ENCODE data around the gene CACNA2D4. TPM values are rescaled to one million over a fixed set of nuclear protein-coding genes. Genes with fewer than 3 reads are reported as not detected.
A peak's percentile ranks its signal among the peaks of the same experiment; 100 is the strongest.

The CACNA2D4 gene
- total and polyA plus RNA-seq, 2 of the 13 experiments (the other 11 are each of a cell fraction or from before 2014, with no cell fraction given) = 14.2 to 136 TPM

DNA sequence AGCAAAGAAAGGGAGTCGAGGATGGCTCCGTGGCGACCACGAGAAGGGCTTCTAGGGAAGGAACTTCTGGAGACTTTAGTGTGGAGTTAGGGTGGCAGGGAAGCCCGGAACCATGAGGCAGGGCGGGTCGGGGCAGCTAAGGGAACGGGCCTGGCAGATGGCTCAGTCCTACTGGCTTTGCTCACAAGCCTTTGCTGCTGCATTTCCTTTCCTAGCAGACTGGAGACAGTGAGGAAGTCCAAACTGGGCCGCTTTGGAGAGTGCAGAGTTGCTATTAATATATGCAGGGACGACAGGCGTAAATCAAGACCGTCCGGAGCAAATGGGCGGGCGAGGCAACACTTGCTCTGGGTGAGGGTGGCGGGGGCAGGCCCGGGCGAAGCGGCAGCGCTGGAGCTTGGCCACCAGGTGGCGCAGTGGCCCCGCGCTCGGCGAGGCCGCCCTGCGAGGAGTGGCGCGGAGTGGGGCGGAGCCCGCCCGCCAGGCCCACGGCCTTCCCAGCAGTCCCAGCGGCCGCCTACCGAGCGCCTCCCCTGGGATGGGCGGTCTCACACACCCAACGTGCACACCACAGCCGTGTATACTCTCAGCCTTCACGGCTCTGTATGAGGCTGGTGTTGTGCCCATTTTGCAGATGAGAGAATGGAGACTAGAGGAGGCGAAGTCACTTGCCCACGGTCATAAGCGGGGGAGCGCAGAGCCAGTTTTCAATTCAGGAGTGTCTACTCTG lies 122.5 kb downstream of the CACNA2D4 start (continued):
- TF ChIP-seq, protein P1, sequence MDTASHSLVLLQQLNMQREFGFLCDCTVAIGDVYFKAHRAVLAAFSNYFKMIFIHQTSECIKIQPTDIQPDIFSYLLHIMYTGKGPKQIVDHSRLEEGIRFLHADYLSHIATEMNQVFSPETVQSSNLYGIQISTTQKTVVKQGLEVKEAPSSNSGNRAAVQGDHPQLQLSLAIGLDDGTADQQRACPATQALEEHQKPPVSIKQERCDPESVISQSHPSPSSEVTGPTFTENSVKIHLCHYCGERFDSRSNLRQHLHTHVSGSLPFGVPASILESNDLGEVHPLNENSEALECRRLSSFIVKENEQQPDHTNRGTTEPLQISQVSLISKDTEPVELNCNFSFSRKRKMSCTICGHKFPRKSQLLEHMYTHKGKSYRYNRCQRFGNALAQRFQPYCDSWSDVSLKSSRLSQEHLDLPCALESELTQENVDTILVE (CRISPR knock-in tag; IDR thresholded peaks at IDR 0.05) = no peak; the same call in 1 of the 2 replicates
- TF ChIP-seq, protein P2, sequence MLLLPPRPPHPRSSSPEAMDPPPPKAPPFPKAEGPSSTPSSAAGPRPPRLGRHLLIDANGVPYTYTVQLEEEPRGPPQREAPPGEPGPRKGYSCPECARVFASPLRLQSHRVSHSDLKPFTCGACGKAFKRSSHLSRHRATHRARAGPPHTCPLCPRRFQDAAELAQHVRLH (CRISPR knock-in tag; IDR thresholded peaks at IDR 0.05; ENCODE audit: borderline replicate concordance, low read depth) = no peak
- TF ChIP-seq SETDB1 (CRISPR knock-in tag; IDR thresholded peaks at IDR 0.05; ENCODE audit: borderline replicate concordance) = no peak
- TF ChIP-seq HDAC2 (CRISPR knock-in tag; IDR thresholded peaks at IDR 0.05) = no peak; the same call in 1 of the 2 replicates
- TF ChIP-seq FIP1L1 (IDR thresholded peaks at IDR 0.05; ENCODE audit: borderline replicate concordance, insufficient read depth, low read depth, low read length) = no peak
- TF ChIP-seq, protein P3, sequence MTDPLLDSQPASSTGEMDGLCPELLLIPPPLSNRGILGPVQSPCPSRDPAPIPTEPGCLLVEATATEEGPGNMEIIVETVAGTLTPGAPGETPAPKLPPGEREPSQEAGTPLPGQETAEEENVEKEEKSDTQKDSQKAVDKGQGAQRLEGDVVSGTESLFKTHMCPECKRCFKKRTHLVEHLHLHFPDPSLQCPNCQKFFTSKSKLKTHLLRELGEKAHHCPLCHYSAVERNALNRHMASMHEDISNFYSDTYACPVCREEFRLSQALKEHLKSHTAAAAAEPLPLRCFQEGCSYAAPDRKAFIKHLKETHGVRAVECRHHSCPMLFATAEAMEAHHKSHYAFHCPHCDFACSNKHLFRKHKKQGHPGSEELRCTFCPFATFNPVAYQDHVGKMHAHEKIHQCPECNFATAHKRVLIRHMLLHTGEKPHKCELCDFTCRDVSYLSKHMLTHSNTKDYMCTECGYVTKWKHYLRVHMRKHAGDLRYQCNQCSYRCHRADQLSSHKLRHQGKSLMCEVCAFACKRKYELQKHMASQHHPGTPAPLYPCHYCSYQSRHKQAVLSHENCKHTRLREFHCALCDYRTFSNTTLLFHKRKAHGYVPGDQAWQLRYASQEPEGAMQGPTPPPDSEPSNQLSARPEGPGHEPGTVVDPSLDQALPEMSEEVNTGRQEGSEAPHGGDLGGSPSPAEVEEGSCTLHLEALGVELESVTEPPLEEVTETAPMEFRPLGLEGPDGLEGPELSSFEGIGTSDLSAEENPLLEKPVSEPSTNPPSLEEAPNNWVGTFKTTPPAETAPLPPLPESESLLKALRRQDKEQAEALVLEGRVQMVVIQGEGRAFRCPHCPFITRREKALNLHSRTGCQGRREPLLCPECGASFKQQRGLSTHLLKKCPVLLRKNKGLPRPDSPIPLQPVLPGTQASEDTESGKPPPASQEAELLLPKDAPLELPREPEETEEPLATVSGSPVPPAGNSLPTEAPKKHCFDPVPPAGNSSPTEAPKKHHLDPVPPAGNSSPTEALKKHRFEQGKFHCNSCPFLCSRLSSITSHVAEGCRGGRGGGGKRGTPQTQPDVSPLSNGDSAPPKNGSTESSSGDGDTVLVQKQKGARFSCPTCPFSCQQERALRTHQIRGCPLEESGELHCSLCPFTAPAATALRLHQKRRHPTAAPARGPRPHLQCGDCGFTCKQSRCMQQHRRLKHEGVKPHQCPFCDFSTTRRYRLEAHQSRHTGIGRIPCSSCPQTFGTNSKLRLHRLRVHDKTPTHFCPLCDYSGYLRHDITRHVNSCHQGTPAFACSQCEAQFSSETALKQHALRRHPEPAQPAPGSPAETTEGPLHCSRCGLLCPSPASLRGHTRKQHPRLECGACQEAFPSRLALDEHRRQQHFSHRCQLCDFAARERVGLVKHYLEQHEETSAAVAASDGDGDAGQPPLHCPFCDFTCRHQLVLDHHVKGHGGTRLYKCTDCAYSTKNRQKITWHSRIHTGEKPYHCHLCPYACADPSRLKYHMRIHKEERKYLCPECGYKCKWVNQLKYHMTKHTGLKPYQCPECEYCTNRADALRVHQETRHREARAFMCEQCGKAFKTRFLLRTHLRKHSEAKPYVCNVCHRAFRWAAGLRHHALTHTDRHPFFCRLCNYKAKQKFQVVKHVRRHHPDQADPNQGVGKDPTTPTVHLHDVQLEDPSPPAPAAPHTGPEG (CRISPR knock-in tag; IDR thresholded peaks at IDR 0.05) = peak; percentile 36; the same call in 1 of the 2 replicates
- TF ChIP-seq, protein P4, sequence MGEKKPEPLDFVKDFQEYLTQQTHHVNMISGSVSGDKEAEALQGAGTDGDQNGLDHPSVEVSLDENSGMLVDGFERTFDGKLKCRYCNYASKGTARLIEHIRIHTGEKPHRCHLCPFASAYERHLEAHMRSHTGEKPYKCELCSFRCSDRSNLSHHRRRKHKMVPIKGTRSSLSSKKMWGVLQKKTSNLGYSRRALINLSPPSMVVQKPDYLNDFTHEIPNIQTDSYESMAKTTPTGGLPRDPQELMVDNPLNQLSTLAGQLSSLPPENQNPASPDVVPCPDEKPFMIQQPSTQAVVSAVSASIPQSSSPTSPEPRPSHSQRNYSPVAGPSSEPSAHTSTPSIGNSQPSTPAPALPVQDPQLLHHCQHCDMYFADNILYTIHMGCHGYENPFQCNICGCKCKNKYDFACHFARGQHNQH (CRISPR knock-in tag; IDR thresholded peaks at IDR 0.05) = no peak
- TF ChIP-seq, protein P5, sequence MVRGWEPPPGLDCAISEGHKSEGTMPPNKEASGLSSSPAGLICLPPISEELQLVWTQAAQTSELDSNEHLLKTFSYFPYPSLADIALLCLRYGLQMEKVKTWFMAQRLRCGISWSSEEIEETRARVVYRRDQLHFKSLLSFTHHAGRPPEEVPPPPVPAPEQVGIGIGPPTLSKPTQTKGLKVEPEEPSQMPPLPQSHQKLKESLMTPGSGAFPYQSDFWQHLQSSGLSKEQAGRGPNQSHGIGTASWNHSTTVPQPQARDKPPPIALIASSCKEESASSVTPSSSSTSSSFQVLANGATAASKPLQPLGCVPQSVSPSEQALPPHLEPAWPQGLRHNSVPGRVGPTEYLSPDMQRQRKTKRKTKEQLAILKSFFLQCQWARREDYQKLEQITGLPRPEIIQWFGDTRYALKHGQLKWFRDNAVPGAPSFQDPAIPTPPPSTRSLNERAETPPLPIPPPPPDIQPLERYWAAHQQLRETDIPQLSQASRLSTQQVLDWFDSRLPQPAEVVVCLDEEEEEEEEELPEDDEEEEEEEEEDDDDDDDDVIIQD (CRISPR knock-in tag; IDR thresholded peaks at IDR 0.05; ENCODE audit: low read depth) = no peak
- TF ChIP-seq, protein P6, sequence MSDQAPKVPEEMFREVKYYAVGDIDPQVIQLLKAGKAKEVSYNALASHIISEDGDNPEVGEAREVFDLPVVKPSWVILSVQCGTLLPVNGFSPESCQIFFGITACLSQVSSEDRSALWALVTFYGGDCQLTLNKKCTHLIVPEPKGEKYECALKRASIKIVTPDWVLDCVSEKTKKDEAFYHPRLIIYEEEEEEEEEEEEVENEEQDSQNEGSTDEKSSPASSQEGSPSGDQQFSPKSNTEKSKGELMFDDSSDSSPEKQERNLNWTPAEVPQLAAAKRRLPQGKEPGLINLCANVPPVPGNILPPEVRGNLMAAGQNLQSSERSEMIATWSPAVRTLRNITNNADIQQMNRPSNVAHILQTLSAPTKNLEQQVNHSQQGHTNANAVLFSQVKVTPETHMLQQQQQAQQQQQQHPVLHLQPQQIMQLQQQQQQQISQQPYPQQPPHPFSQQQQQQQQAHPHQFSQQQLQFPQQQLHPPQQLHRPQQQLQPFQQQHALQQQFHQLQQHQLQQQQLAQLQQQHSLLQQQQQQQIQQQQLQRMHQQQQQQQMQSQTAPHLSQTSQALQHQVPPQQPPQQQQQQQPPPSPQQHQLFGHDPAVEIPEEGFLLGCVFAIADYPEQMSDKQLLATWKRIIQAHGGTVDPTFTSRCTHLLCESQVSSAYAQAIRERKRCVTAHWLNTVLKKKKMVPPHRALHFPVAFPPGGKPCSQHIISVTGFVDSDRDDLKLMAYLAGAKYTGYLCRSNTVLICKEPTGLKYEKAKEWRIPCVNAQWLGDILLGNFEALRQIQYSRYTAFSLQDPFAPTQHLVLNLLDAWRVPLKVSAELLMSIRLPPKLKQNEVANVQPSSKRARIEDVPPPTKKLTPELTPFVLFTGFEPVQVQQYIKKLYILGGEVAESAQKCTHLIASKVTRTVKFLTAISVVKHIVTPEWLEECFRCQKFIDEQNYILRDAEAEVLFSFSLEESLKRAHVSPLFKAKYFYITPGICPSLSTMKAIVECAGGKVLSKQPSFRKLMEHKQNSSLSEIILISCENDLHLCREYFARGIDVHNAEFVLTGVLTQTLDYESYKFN (CRISPR knock-in tag; conservative IDR thresholded peaks at IDR 0.05) = peak; percentile 25; the same call in 1 of the 2 replicates
- TF ChIP-seq ZNF549 (CRISPR knock-in tag; IDR thresholded peaks at IDR 0.05) = no peak
- TF ChIP-seq ZNF737 (CRISPR knock-in tag; IDR thresholded peaks at IDR 0.05; ENCODE audit: borderline replicate concordance) = no peak
- TF ChIP-seq TP53 (CRISPR knock-in tag; conservative IDR thresholded peaks at IDR 0.05) = no peak
- no peak for TF ChIP-seq ZNF136 (CRISPR knock-in tag; IDR thresholded peaks at IDR 0.05; ENCODE audit: low read depth)
- TF ChIP-seq ZBTB42 (CRISPR knock-in tag; IDR thresholded peaks at IDR 0.05) = no peak; the same call in 1 of the 2 replicates
